Colonic mucosa (tissue), 4 donors: Measurements from ENCODE around the gene SLC24A1. TPM values are rescaled to one million over a fixed set of nuclear protein-coding genes. Genes with fewer than 3 reads are reported as not detected.

Experiments used
- DNase-seq: peaks from one replicate; pipeline ENCODE4 v3.0.0-alpha.2; 2020
- H3K27ac ChIP-seq: fragments of 200-600 bp; one replicate; pipeline ENCODE4 v1.8.0; 2021
- H3K27me3 ChIP-seq: fragments of 200-600 bp; one replicate; pipeline ENCODE4 v1.8.0; 2021
- H3K36me3 ChIP-seq: fragments of 200-600 bp; one replicate; pipeline ENCODE4 v1.8.0; 2021
- H3K4me1 ChIP-seq: fragments of 200-600 bp; one replicate; pipeline ENCODE4 v1.8.0; 2021; ENCODE audit warnings: mild to moderate bottlenecking
- H3K4me3 ChIP-seq: fragments of 200-600 bp; one replicate; pipeline ENCODE4 v1.8.0; 2021
- H3K9ac ChIP-seq, 2 donors: one replicate each; pipeline ENCODE4 v1.7.0; 2013; ENCODE audit warnings: control low read depth in 2 of 2, low read depth in 2 of 2, low read length in 2 of 2
- H3K9me3 ChIP-seq: fragments of 200-600 bp; one replicate; pipeline ENCODE4 v1.8.0; 2021
- CTCF ChIP-seq: fragments of 200-600 bp; IDR thresholded peaks from one replicate; pipeline ENCODE4 v1.8.0; 2022; ENCODE audit warnings: antibody characterized with exemption, mild to moderate bottlenecking
- intact Hi-C: fragments of 100-400 bp; cut with DNase I; formaldehyde crosslinking; loops from one replicate; pipeline ENCODE4 v1.14.1; 2022
- total RNA-seq, 2 donors: library from RNA; stranded (reverse); fragmentation: NEBNext Ultra II Directional in 1 of 2; extraction: Animal tissue kit (Norgen Biotek cat#: 25700) in 1 of 2; gene quantifications; one replicate each; pipeline ENCODE4 v1.2.1, GENCODE V29; 2021
- donor health status: healthy.
- donor health status: DM: no; HTN: no; CAD: no.
- donor health status: DM: no; HTN: no; CAD: no.

The SLC24A1 gene
- total RNA-seq, 2 donors from 2014 or later: 5.5 to 7.1 TPM

GRCh38 chr15:65659502-65660052 lies 37.8 kb downstream of the SLC24A1 start:
- TF ChIP-seq CTCF: no peak
- no peaks in the 10 kb centered on the region for H3K4me1 ChIP-seq
- H3K27me3 ChIP-seq: no peaks in the 10 kb centered on the region
- H3K9ac ChIP-seq: no peak overlapping the region
- H3K36me3 ChIP-seq: no peaks in the 10 kb centered on the region
- intact Hi-C loops: no loop called here
- H3K27ac ChIP-seq: no peak overlapping the region
- DNase-seq: no peak
- H3K9me3 ChIP-seq: no peaks in the 10 kb centered on the region
- no peak overlapping the region for H3K4me3 ChIP-seq

GRCh38 chr15:65660927-65661326 lies 39.2 kb downstream of the SLC24A1 start:
- Histone ChIP-seq H3K9me3 (no peaks in the 10 kb centered on the region), H3K27me3 (no peaks in the 10 kb centered on the region), H3K9ac (no peak overlapping the region), H3K4me1 (no peaks in the 10 kb centered on the region), H3K4me3 (no peak overlapping the region), H3K36me3 (no peaks in the 10 kb centered on the region), H3K27ac (no peak overlapping the region)
- TF ChIP-seq CTCF: no peak
- no peak for DNase-seq
- intact Hi-C loops: no loop called here

- Histone ChIP-seq H3K4me3 (no peak overlapping the region), H3K27ac (no peak overlapping the region), H3K36me3 (no peaks in the 10 kb centered on the region), H3K4me1 (no peaks in the 10 kb centered on the region), H3K27me3 (no peaks in the 10 kb centered on the region), H3K9ac (no peak overlapping the region), H3K9me3 (no peaks in the 10 kb centered on the region)
- intact Hi-C loops: no loop called here
- TF ChIP-seq CTCF: no peak
- no peak for DNase-seq
Measured at GRCh38 chr15:65663521-65663920, 41.8 kb downstream of the SLC24A1 start.

GRCh38 chr15:65666257-65666656 lies 44.5 kb downstream of the SLC24A1 start:
- no peak for DNase-seq
- peaks cover 4% of the 10 kb centered on the region for H3K36me3 ChIP-seq
- no peaks in the 10 kb centered on the region for H3K27me3 ChIP-seq
- no peaks in the 10 kb centered on the region for H3K4me1 ChIP-seq
- no peak overlapping the region for H3K27ac ChIP-seq
- TF ChIP-seq CTCF: no peak
- no peaks in the 10 kb centered on the region for H3K9me3 ChIP-seq
- H3K9ac ChIP-seq: no peak overlapping the region
- H3K4me3 ChIP-seq: no peak overlapping the region
- intact Hi-C loops: no loop called here

GRCh38 chr15:65675551-65675950 lies 53.8 kb downstream of the SLC24A1 start:
- H3K36me3 ChIP-seq: peaks cover 7% of the 10 kb centered on the region
- no peaks in the 10 kb centered on the region for H3K9me3 ChIP-seq
- no peaks in the 10 kb centered on the region for H3K4me1 ChIP-seq
- H3K27me3 ChIP-seq: no peaks in the 10 kb centered on the region
- H3K4me3 ChIP-seq: no peak overlapping the region
- TF ChIP-seq CTCF: no peak
- no peak for DNase-seq
- no peak overlapping the region for H3K9ac ChIP-seq
- intact Hi-C loops: no loop called here
- no peak overlapping the region for H3K27ac ChIP-seq
